ENCODE measurements around the gene ELOVL1.

The ELOVL1 gene

GRCh38 chr1:43382027-43382779 lies 14.4 kb upstream of the ELOVL1 start:
- TF ChIP-seq ZBTB7A (IDR thresholded peaks at IDR 0.05; ENCODE audit: low read depth) (no peak), TAF1 (IDR thresholded peaks at IDR 0.05; ENCODE audit: low read depth) (no peak), FOXM1 (IDR thresholded peaks at IDR 0.05; ENCODE audit: borderline replicate concordance, low read depth) (no peak), MAX (IDR thresholded peaks at IDR 0.05) (no peak), EGR1 (IDR thresholded peaks at IDR 0.05) (no peak), EP300 (IDR thresholded peaks at IDR 0.05; ENCODE audit: borderline replicate concordance) (no peak), CREB1 (IDR thresholded peaks at IDR 0.05; ENCODE audit: low read depth) (no peak), NFIC (IDR thresholded peaks at IDR 0.05) (no peak), TCF12 (IDR thresholded peaks at IDR 0.05; ENCODE audit: low read depth) (no peak), CEBPB (IDR thresholded peaks at IDR 0.05) (no peak), TEAD4 (IDR thresholded peaks at IDR 0.05) (no peak), YY1 (IDR thresholded peaks at IDR 0.05; ENCODE audit: low read depth) (no peak)
- TF ChIP-seq, protein P1, sequence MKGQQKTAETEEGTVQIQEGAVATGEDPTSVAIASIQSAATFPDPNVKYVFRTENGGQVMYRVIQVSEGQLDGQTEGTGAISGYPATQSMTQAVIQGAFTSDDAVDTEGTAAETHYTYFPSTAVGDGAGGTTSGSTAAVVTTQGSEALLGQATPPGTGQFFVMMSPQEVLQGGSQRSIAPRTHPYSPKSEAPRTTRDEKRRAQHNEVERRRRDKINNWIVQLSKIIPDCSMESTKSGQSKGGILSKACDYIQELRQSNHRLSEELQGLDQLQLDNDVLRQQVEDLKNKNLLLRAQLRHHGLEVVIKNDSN (IDR thresholded peaks at IDR 0.05): no peak

DNA sequence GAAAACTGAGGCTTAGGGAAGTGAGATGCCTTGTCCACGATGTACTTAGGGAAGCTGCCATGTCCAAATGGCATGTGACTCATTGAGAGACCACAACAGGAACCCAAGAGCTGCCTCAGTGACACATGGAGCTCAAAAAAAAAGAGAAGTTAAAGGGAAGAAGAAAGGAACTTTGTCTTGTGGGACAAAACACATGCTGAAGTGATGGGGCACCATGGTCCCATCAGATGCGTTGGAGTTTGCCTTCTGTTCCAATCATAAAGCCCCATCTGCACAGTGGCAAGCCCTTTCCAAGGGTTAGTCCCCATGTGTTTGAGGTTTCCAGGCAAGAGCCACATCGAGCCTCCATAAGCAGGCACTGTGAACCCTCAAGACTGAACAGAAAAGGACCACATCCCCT lies 13.8 kb upstream of the ELOVL1 start:
- TF ChIP-seq TEAD4 (IDR thresholded peaks at IDR 0.05): no peak
- TF ChIP-seq EP300 (IDR thresholded peaks at IDR 0.05; ENCODE audit: borderline replicate concordance): no peak

DNA sequence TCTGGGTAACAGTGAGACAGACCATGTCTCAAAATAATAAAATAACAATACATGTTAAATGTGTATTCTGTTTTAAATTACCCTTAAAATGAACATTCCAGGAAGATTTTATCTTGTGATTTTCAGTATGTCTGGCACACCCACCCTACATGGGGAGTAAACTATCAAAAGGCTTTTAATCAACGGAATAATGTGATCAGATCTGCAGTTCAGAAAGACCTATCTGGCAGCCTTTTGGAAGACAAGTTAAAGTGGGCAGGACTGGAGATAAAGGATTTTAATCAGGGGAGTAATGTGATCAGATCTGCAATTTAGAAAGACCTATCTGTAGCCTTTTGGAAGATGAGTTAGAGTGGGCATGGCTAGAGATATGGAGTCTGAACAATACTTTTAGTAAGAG lies 11.7 kb upstream of the ELOVL1 start:
- TF ChIP-seq YY1 (IDR thresholded peaks at IDR 0.05; ENCODE audit: low read depth) (no peak), CEBPB (IDR thresholded peaks at IDR 0.05) (no peak), CREB1 (IDR thresholded peaks at IDR 0.05; ENCODE audit: low read depth) (no peak), MAX (IDR thresholded peaks at IDR 0.05) (no peak), RAD21 (IDR thresholded peaks at IDR 0.05; ENCODE audit: low read depth) (no peak), TCF12 (IDR thresholded peaks at IDR 0.05; ENCODE audit: low read depth) (no peak), REST (IDR thresholded peaks at IDR 0.05; ENCODE audit: low read depth) (no peak), TAF1 (IDR thresholded peaks at IDR 0.05; ENCODE audit: low read depth) (no peak), EGR1 (IDR thresholded peaks at IDR 0.05) (no peak), NFIC (IDR thresholded peaks at IDR 0.05) (no peak), TEAD4 (IDR thresholded peaks at IDR 0.05) (no peak), EP300 (IDR thresholded peaks at IDR 0.05; ENCODE audit: borderline replicate concordance) (no peak)
- TF ChIP-seq, protein P1 (IDR thresholded peaks at IDR 0.05): no peak

- no peak for TF ChIP-seq EGR1 (IDR thresholded peaks at IDR 0.05)
- no peak for TF ChIP-seq REST (IDR thresholded peaks at IDR 0.05; ENCODE audit: low read depth)
- no peak for TF ChIP-seq CEBPB (IDR thresholded peaks at IDR 0.05)
- TF ChIP-seq, protein P1 (IDR thresholded peaks at IDR 0.05): no peak
- no peak for TF ChIP-seq ZBTB7A (IDR thresholded peaks at IDR 0.05; ENCODE audit: low read depth)
- no peak for TF ChIP-seq FOXM1 (IDR thresholded peaks at IDR 0.05; ENCODE audit: borderline replicate concordance, low read depth)
- no peak for TF ChIP-seq CREB1 (IDR thresholded peaks at IDR 0.05; ENCODE audit: low read depth)
- no peak for TF ChIP-seq TCF12 (IDR thresholded peaks at IDR 0.05; ENCODE audit: low read depth)
- no peak for TF ChIP-seq YY1 (IDR thresholded peaks at IDR 0.05; ENCODE audit: low read depth)
- no peak for TF ChIP-seq EP300 (IDR thresholded peaks at IDR 0.05; ENCODE audit: borderline replicate concordance)
- no peak for TF ChIP-seq MAX (IDR thresholded peaks at IDR 0.05)
- TF ChIP-seq NFIC (IDR thresholded peaks at IDR 0.05): no peak
- TF ChIP-seq RAD21 (IDR thresholded peaks at IDR 0.05; ENCODE audit: low read depth): no peak
- TF ChIP-seq TAF1 (IDR thresholded peaks at IDR 0.05; ENCODE audit: low read depth): no peak
- no peak for TF ChIP-seq TEAD4 (IDR thresholded peaks at IDR 0.05)
Measured at GRCh38 chr1:43377831-43378230, 10.0 kb upstream of the ELOVL1 start.

- no peak for TF ChIP-seq CREB1 (IDR thresholded peaks at IDR 0.05; ENCODE audit: low read depth)
- TF ChIP-seq TEAD4 (IDR thresholded peaks at IDR 0.05): no peak
- no peak for TF ChIP-seq REST (IDR thresholded peaks at IDR 0.05; ENCODE audit: low read depth)
- no peak for TF ChIP-seq YY1 (IDR thresholded peaks at IDR 0.05; ENCODE audit: low read depth)
- TF ChIP-seq, protein P1 (IDR thresholded peaks at IDR 0.05): no peak
- TF ChIP-seq MAX (IDR thresholded peaks at IDR 0.05): no peak
- TF ChIP-seq RAD21 (IDR thresholded peaks at IDR 0.05; ENCODE audit: low read depth): no peak
- no peak for TF ChIP-seq ZBTB7A (IDR thresholded peaks at IDR 0.05; ENCODE audit: low read depth)
- TF ChIP-seq FOXM1 (IDR thresholded peaks at IDR 0.05; ENCODE audit: borderline replicate concordance, low read depth): no peak
- TF ChIP-seq NFIC (IDR thresholded peaks at IDR 0.05): no peak
- TF ChIP-seq TAF1 (IDR thresholded peaks at IDR 0.05; ENCODE audit: low read depth): no peak
- TF ChIP-seq TCF12 (IDR thresholded peaks at IDR 0.05; ENCODE audit: low read depth): no peak
- TF ChIP-seq EGR1 (IDR thresholded peaks at IDR 0.05): no peak
- no peak for TF ChIP-seq CEBPB (IDR thresholded peaks at IDR 0.05)
Measured at GRCh38 chr1:43376723-43377235, 9.0 kb upstream of the ELOVL1 start.
